SK-N-SH (cell line): Measurements from ENCODE around the gene POP7. TPM values are rescaled to one million over a fixed set of nuclear protein-coding genes. Genes with fewer than 3 reads are reported as not detected.

ENCODE experiments used
- CTCF ChIA-PET: fragments of 300-600, 350-600 bp; formaldehyde crosslinking; extraction: SDS; loops from one replicate; lab custom pipeline; 2021; lab: Yijun Ruan, JAX
- POLR2A ChIA-PET: fragments of 350-600 bp; sonication (Branson Sonifier 250); formaldehyde crosslinking; extraction: SDS; loops from one replicate; lab custom pipeline; 2020; ENCODE audit warnings: antibody characterized with exemption, inconsistent platforms; lab: Yijun Ruan, JAX
- DNase-seq: peaks from one replicate; pipeline ENCODE4 v3.0.0; 2012
- H2AFZ ChIP-seq: fragments of 200-600 bp; sonication (generic); 2 replicates; pipeline ENCODE4 v1.8.1; 2016; ENCODE audit warnings: antibody characterized with exemption, mild to moderate bottlenecking, low read depth
- H3F3A ChIP-seq: fragments of 200-600 bp; sonication (generic); replicated peaks from 2 replicates; pipeline ENCODE3; 2016; ENCODE audit warnings: antibody characterized with exemption, mild to moderate bottlenecking; ENCODE audit not compliant: insufficient read depth
- H3K27ac ChIP-seq, 2 experiments: fragments of 200-500 bp in 1 of 2; fragments of 200-600 bp in 1 of 2; sonication (Bioruptor generic) in 1 of 2; sonication (generic), shearing (Covaris generic) in 1 of 2; 2 replicates each; pipeline versions ENCODE4 v1.5.1 to v1.6.1; 2014 to 2016; ENCODE audit warnings: low read depth in 2 of 2, inconsistent platforms in 1 of 2, low read length in 1 of 2, mild to moderate bottlenecking in 1 of 2, mixed read lengths in 1 of 2
- H3K27me3 ChIP-seq: fragments of 200-600 bp; sonication (generic), shearing (Covaris generic); 2 replicates; pipeline ENCODE4 v1.6.1; 2016; ENCODE audit warnings: mixed run types; ENCODE audit not compliant: insufficient read depth
- H3K36me3 ChIP-seq, 2 experiments: fragments of 200-500 bp in 1 of 2; fragments of 200-600 bp in 1 of 2; sonication (Bioruptor generic) in 1 of 2; sonication (generic) in 1 of 2; replicated peaks in 1 of 2; 2 replicates each; pipeline versions ENCODE3 to v1.5.1; 2014 to 2016; ENCODE audit warnings: low read length in 1 of 2, mild to moderate bottlenecking in 1 of 2; ENCODE audit not compliant: insufficient read depth in 2 of 2, control insufficient read depth in 1 of 2
- H3K4me1 ChIP-seq, 2 experiments: fragments of 200-500 bp in 1 of 2; fragments of 200-600 bp in 1 of 2; sonication (Bioruptor generic) in 1 of 2; sonication (generic), shearing (Covaris generic) in 1 of 2; 2 replicates each; pipeline versions ENCODE4 v1.5.1 to v1.6.1; 2014 to 2016; ENCODE audit warnings: low read depth in 1 of 2, low read length in 1 of 2, mixed run types in 1 of 2; ENCODE audit not compliant: insufficient read depth in 2 of 2, control insufficient read depth in 1 of 2
- H3K4me2 ChIP-seq: fragments of 200-600 bp; sonication (generic), shearing (Covaris generic); 2 replicates; pipeline ENCODE4 v1.6.1; 2017; ENCODE audit warnings: mixed run types
- H3K4me3 ChIP-seq, 2 experiments: fragments of 200-500 bp in 1 of 2; fragments of 200-600 bp in 1 of 2; sonication (Bioruptor generic) in 1 of 2; sonication (generic), shearing (Covaris generic) in 1 of 2; 2 replicates each; pipeline versions ENCODE4 v1.5.1 to v1.8.1; 2014 to 2016; ENCODE audit warnings: low read depth in 2 of 2, inconsistent platforms in 1 of 2, low read length in 1 of 2, mild to moderate bottlenecking in 1 of 2, mixed read lengths in 1 of 2, moderate library complexity in 1 of 2
- H3K79me2 ChIP-seq: fragments of 200-600 bp; sonication (generic); 2 replicates; pipeline ENCODE4 v1.8.1; 2017; ENCODE audit warnings: mild to moderate bottlenecking; ENCODE audit not compliant: insufficient read depth
- H3K9ac ChIP-seq: fragments of 200-600 bp; sonication (generic); 2 replicates; pipeline ENCODE4 v1.6.1; 2017; ENCODE audit warnings: mixed run types
- H3K9me2 ChIP-seq: fragments of 200-600 bp; sonication (generic); 2 replicates; pipeline ENCODE4 v1.6.1; 2017; ENCODE audit warnings: mixed run types
- H3K9me3 ChIP-seq: fragments of 200-600 bp; sonication (generic); 2 replicates; pipeline ENCODE4 v1.6.1; 2017; ENCODE audit warnings: mixed run types, mild to moderate bottlenecking, moderate library complexity
- H4K20me1 ChIP-seq: fragments of 200-600 bp; sonication (generic); 2 replicates; pipeline ENCODE4 v1.6.1; 2017; ENCODE audit warnings: mild to moderate bottlenecking, mixed run types; ENCODE audit not compliant: insufficient read depth
- CHD2 ChIP-seq: fragments of 150-350 bp; IDR thresholded peaks from 2 replicates; pipeline ENCODE4 v1.6.1; 2018; ENCODE audit warnings: low read length; ENCODE audit not compliant: partially characterized antibody
- CTCF ChIP-seq: fragments of 200-600 bp; sonication (generic); IDR thresholded peaks from 2 replicates; pipeline ENCODE4 v1.6.1; 2017; ENCODE audit warnings: antibody characterized with exemption, mild to moderate bottlenecking, moderate library complexity
- EP300 ChIP-seq, 2 experiments: IDR thresholded peaks; 2 replicates each; pipeline versions ENCODE4 v1.4.0 to v1.6.1; 2012; ENCODE audit warnings: borderline replicate concordance in 1 of 2, low read depth in 1 of 2, low read length in 1 of 2
- FOSL2 ChIP-seq: IDR thresholded peaks from 2 replicates; pipeline ENCODE4 v1.4.0; 2012; ENCODE audit warnings: low read depth, mild to moderate bottlenecking, moderate library complexity, borderline replicate concordance
- FOXJ3 ChIP-seq: sonication (generic); formaldehyde crosslinking; IDR thresholded peaks from 2 replicates; pipeline ENCODE4 v1.5.1; 2020; ENCODE audit warnings: mild to moderate bottlenecking, missing genetic modification reagents
- MEF2A ChIP-seq: IDR thresholded peaks from 2 replicates; pipeline ENCODE4 v1.4.0; 2012; ENCODE audit warnings: low read depth, borderline replicate concordance
- MXI1 ChIP-seq: IDR thresholded peaks from 2 replicates; pipeline ENCODE4 v1.6.1; 2012; ENCODE audit warnings: mild to moderate bottlenecking, low read depth, low read length, improper control_type of control experiment
- NRF1 ChIP-seq: IDR thresholded peaks from 2 replicates; pipeline ENCODE4 v1.6.1; 2012; ENCODE audit warnings: low read depth, mild to moderate bottlenecking, low read length
- PBX3 ChIP-seq: IDR thresholded peaks from 2 replicates; pipeline ENCODE4; 2012
- POLR2AphosphoS5 ChIP-seq: IDR thresholded peaks from 2 replicates; pipeline ENCODE4 v1.6.1; 2012; ENCODE audit warnings: low read depth, low read length
- RCOR1 ChIP-seq: fragments of 150-350 bp; IDR thresholded peaks from 2 replicates; pipeline ENCODE4 v1.6.1; 2017; ENCODE audit warnings: antibody characterized with exemption, low read length
- REST ChIP-seq: IDR thresholded peaks from 2 replicates; pipeline ENCODE4 v1.6.1; 2012; ENCODE audit warnings: mild to moderate bottlenecking, low read depth, low read length, moderate library complexity
- RFX5 ChIP-seq: IDR thresholded peaks from 2 replicates; pipeline ENCODE4 v1.6.1; 2012; ENCODE audit warnings: mild to moderate bottlenecking, improper control_type of control experiment, low read length
- RXRA ChIP-seq: IDR thresholded peaks from 2 replicates; pipeline ENCODE4 v1.4.0; 2012; ENCODE audit warnings: low read depth, mild to moderate bottlenecking, borderline replicate concordance
- TAF1 ChIP-seq: IDR thresholded peaks from 2 replicates; pipeline ENCODE4 v1.6.1; 2012; ENCODE audit warnings: low read depth, mild to moderate bottlenecking, low read length, moderate library complexity, borderline replicate concordance
- TEAD4 ChIP-seq: IDR thresholded peaks from 2 replicates; pipeline ENCODE4 v1.4.0; 2012; ENCODE audit warnings: mild to moderate bottlenecking, borderline replicate concordance; ENCODE audit not compliant: insufficient read depth
- USF1 ChIP-seq: IDR thresholded peaks from 2 replicates; pipeline ENCODE4 v1.4.0; 2012; ENCODE audit warnings: low read depth, borderline replicate concordance
- ZBTB33 ChIP-seq: IDR thresholded peaks from 2 replicates; pipeline ENCODE4 v1.4.0; 2012; ENCODE audit warnings: low read depth, borderline replicate concordance
- WGBS: methylation state at CpG from one replicate; pipeline ENCODE4 v1.1.6; 2017; ENCODE audit warnings: low lambda C conversion rate; 5-methylcytosine and 5-hydroxymethylcytosine counted together
- polyA plus RNA-seq, 3 experiments: library from polyadenylated mRNA; depleted of rRNA; stranded (reverse); fragments of >200 nt; gene quantifications; 2 replicates each; pipeline ENCODE4 v1.2.3, GENCODE V29; 2012

The POP7 gene
- polyA plus RNA-seq, 1 of the 3 experiments (the other 2 are of a cell fraction), result 81.8 TPM

- DNase-seq, result no peak
- Histone ChIP-seq H3K27me3 (peaks cover 13% of the 10 kb centered on the region; the same call in 1 of the 2 replicates), H3K4me2 (no peak overlapping the region), H3K9me3 (no peaks in the 10 kb centered on the region), H3K4me3 (no peak overlapping the region), H3K36me3 (no peaks in the 10 kb centered on the region), H3K4me1 (no peaks in the 10 kb centered on the region; a peak in 1 of 4 replicates), H3K79me2 (no peaks in the 10 kb centered on the region), H3F3A (peaks cover 8% of the 10 kb centered on the region), H3K27ac (no peak overlapping the region), H4K20me1 (no peaks in the 10 kb centered on the region), H3K9ac (no peak overlapping the region), H2AFZ (no peak overlapping the region), H3K9me2 (no peaks in the 10 kb centered on the region)
- no peak for TF ChIP-seq REST
- no peak for TF ChIP-seq TEAD4
- TF ChIP-seq RCOR1, result no peak
- no peak for TF ChIP-seq ZBTB33
- TF ChIP-seq MXI1, result no peak
- TF ChIP-seq CTCF, result no peak
- TF ChIP-seq USF1, result no peak
- TF ChIP-seq EP300 (IDR thresholded peaks at IDR 0.05; ENCODE audit: borderline replicate concordance in 1 of 2, low read depth in 1 of 2, low read length in 1 of 2), result no peak
- no peak for TF ChIP-seq MEF2A
- TF ChIP-seq FOSL2, result no peak
- no peak for TF ChIP-seq RFX5
- no peak for TF ChIP-seq FOXJ3 (CRISPR knock-in tag)
- TF ChIP-seq PBX3, result no peak
- TF ChIP-seq RXRA, result no peak
- no peak for TF ChIP-seq TAF1
- no peak for TF ChIP-seq POLR2AphosphoS5
- no peak for TF ChIP-seq CHD2
- TF ChIP-seq NRF1, result no peak
- POLR2A ChIA-PET, result no interaction called here
- CTCF ChIA-PET, result interaction anchor here (1.3 to 13.0 kb wide), 3 partner anchors 20 to 124 kb away, joined by 3 to 344 read pairs (median 5); partner anchors contain the start of genes POP7 and SLC12A9
- 64% methylated on average over 8 of the region's 8 CpGs for WGBS
These were observed 22.3 kb downstream of the POP7 start for GRCh38 chr7:100728196-100728595.
